Measurements from ENCODE around the gene MEIS1.

The MEIS1 gene

DNA sequence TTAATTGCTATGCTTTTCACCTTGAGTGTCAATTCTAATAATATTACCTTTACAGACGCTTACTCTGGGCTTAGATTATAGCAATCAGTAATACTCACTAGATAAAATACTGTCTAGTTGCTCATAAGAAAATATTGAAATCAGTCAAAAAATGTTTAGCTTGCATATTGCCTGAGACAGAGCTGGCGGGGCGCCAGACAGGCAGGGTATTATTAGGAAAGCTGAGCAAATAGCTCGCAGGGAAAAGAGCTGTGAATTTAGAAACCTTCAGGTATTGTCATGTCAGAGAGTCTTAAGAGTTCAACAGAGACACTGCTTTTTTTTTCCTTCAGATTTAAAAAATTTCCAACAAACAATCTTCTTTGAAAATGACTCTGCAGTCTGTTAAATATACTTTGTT, 118.4 kb downstream of the MEIS1 start:
- H3K4me1 ChIP-seq (ENCODE audit: control insufficient read depth, insufficient read depth, low read length): no peaks in the 10 kb centered on the region
- no CpG with 5 or more reads among the region's 4 CpGs for WGBS (ENCODE audit: insufficient coverage, insufficient read length)
- no peak overlapping the region for H3K4me3 ChIP-seq (ENCODE audit: low read length)
- no peaks in the 10 kb centered on the region for H3K9me3 ChIP-seq (ENCODE audit: control insufficient read depth, insufficient read depth, low read length)
- DNase-seq (ENCODE audit: low read depth, low spot score): no peak
- H3K36me3 ChIP-seq (ENCODE audit: control insufficient read depth, insufficient read depth, low read length): no peaks in the 10 kb centered on the region
- H3K27me3 ChIP-seq (ENCODE audit: control insufficient read depth, insufficient read depth, low read length): no peaks in the 10 kb centered on the region
- no peak overlapping the region for H3K27ac ChIP-seq (ENCODE audit: low read length)

DNA sequence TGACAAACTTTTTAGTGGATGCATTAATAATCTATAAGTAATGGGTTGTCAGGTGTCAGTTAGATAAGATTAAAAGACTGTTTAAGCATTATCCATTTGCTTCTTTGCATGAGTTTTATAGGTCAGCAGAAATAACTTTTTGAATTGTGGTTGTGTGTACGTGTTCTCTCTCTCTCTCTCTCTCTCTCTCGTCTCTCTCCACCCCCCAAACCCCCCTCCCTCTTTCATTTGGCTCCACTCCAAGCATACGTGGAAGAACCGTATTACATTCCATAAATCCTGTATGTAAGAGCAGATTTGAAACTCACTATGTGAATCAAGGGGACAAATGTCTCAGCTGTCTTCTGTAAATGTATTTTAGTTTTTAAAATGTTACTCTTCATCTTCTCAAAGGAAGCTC, 120.2 kb downstream of the MEIS1 start:
- Histone ChIP-seq H3K4me3 (ENCODE audit: low read length) (no peak overlapping the region), H3K27ac (ENCODE audit: low read length) (no peak overlapping the region), H3K27me3 (ENCODE audit: control insufficient read depth, insufficient read depth, low read length) (no peaks in the 10 kb centered on the region), H3K4me1 (ENCODE audit: control insufficient read depth, insufficient read depth, low read length) (no peaks in the 10 kb centered on the region), H3K9me3 (ENCODE audit: control insufficient read depth, insufficient read depth, low read length) (no peaks in the 10 kb centered on the region), H3K36me3 (ENCODE audit: control insufficient read depth, insufficient read depth, low read length) (no peaks in the 10 kb centered on the region)
- WGBS (ENCODE audit: insufficient coverage, insufficient read length): no CpG with 5 or more reads among the region's 4 CpGs
- DNase-seq (ENCODE audit: low read depth, low spot score): no peak

DNA sequence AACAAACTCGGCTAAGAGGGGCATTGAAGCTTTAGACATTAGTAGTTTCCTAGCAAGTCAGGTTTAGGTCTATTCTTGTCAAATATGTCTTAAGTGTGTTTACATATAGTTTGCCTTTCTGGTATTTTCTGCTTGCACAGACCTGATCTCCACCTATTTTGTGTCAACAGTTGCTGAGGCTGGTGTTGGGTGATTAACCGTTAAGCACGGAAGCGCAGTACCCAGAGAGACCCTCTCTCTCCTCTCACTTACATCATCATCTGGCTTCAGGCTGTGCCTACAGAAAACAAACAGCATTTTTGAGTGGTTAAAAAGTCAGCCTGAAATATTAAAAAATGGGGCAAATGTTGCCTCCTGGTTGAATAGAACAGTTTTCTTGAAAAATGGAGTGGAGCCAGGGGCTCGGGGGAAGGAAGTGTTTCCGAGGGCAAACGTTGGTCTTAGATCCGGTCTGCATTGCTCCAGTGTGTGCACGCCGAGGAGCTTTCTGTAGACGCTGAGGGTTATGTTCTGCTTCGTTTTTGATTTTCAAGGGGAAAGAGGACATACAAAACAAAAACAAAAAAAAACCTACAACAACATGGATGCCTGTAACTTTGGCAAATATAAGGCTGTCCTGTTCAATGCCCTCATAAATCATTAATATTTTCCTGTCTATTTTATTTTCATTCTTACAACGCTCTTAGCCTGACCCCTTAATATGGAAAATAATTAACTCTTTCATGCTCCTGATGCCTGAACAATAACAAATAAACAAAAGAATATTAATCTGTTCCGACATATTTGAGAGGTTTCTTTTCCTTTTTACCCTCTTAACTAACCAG, 120.8 kb downstream of the MEIS1 start:
- no peaks in the 10 kb centered on the region for H3K27me3 ChIP-seq (ENCODE audit: control insufficient read depth, insufficient read depth, low read length)
- H3K9me3 ChIP-seq (ENCODE audit: control insufficient read depth, insufficient read depth, low read length): no peaks in the 10 kb centered on the region
- H3K27ac ChIP-seq (ENCODE audit: low read length): no peak overlapping the region
- H3K4me3 ChIP-seq (ENCODE audit: low read length): no peak overlapping the region
- H3K36me3 ChIP-seq (ENCODE audit: control insufficient read depth, insufficient read depth, low read length): no peaks in the 10 kb centered on the region
- whole genome bisulfite sequencing (ENCODE audit: insufficient coverage, insufficient read length): no CpG with 5 or more reads among the region's 14 CpGs
- DNase-seq (ENCODE audit: low read depth, low spot score): no peak
- H3K4me1 ChIP-seq (ENCODE audit: control insufficient read depth, insufficient read depth, low read length): no peaks in the 10 kb centered on the region

DNA sequence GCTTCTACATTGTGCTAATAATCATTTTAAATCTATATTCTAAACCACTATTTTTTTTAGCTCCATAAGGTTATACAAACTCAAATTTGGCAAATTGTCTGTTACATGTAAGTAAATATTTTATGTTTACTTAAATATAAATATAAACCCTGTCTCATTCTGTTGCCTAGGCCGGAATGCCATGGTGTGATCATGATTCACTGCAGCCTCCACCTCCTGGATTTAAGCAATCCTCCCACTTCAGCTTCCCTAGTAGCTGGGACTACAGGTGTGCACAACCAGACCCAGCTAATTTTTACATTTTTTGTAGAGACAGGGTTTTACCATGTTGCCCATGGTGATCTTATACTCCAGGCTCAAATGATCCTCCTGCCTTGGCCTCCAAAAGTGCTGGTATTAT, 124.7 kb downstream of the MEIS1 start:
- no peaks in the 10 kb centered on the region for H3K27me3 ChIP-seq (ENCODE audit: control insufficient read depth, insufficient read depth, low read length)
- H3K36me3 ChIP-seq (ENCODE audit: control insufficient read depth, insufficient read depth, low read length): no peaks in the 10 kb centered on the region
- no peaks in the 10 kb centered on the region for H3K9me3 ChIP-seq (ENCODE audit: control insufficient read depth, insufficient read depth, low read length)
- no peak overlapping the region for H3K27ac ChIP-seq (ENCODE audit: low read length)
- no peaks in the 10 kb centered on the region for H3K4me1 ChIP-seq (ENCODE audit: control insufficient read depth, insufficient read depth, low read length)
- no peak overlapping the region for H3K4me3 ChIP-seq (ENCODE audit: low read length)
- DNase-seq (ENCODE audit: low read depth, low spot score): no peak
- WGBS (ENCODE audit: insufficient coverage, insufficient read length): no CpG with 5 or more reads among the region's 1 CpG

DNA sequence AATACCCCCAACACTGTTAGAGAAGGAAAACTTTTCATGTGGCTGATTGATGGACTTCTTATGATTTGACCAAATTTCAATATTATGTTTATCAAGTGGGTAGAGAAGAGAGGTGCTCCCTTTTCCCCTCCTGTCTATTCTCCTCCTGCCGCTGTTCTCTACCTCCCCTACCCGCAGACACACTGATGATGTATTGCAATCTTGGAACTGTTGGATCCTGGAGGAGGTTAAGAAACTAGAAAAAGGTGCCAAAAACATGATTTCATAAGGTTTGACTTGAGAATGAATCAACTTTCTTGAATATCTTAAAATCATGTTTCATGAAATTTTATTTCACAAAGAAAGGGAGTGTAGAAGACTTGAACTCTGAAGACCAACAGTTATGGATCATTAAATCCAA, 125.8 kb downstream of the MEIS1 start:
- Histone ChIP-seq H3K27me3 (ENCODE audit: control insufficient read depth, insufficient read depth, low read length) (no peaks in the 10 kb centered on the region), H3K27ac (ENCODE audit: low read length) (no peak overlapping the region), H3K4me3 (ENCODE audit: low read length) (no peak overlapping the region), H3K4me1 (ENCODE audit: control insufficient read depth, insufficient read depth, low read length) (no peaks in the 10 kb centered on the region), H3K9me3 (ENCODE audit: control insufficient read depth, insufficient read depth, low read length) (no peaks in the 10 kb centered on the region), H3K36me3 (ENCODE audit: control insufficient read depth, insufficient read depth, low read length) (no peaks in the 10 kb centered on the region)
- DNase-seq (ENCODE audit: low read depth, low spot score): no peak
- WGBS (ENCODE audit: insufficient coverage, insufficient read length): no CpG with 5 or more reads among the region's 2 CpGs

DNA sequence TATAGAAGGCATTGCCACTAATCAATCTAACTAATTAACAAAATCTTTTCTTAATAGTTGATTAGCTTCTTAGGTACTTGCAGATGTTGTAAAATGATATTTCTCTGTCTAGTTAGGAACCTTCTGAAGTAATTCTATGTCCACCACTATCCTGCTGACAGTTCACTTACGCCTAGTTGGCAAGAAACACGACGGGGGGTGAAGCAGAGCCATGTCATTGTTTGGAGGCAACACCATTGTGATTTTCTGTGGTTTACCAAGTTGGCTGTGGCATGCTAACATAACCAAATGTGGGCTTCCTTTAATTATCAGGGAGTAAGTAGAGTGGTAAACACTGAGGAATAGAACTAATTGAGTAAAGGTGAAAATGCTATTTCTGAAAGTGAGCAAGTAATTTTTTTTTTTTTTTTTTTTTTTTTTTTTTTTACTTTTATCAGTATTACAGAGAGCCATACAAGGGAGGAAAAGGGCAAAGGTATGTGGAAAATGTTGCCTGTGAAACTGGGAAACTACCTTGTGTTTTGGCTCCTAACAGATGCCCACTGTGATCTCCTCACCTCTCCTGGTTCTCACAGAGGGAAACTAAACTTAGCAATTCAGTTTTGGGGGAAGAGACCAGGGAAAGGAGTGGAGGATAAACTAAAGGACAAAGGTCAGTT, 126.8 kb downstream of the MEIS1 start:
- H3K27me3 ChIP-seq (ENCODE audit: control insufficient read depth, insufficient read depth, low read length): no peaks in the 10 kb centered on the region
- no peaks in the 10 kb centered on the region for H3K9me3 ChIP-seq (ENCODE audit: control insufficient read depth, insufficient read depth, low read length)
- H3K4me3 ChIP-seq (ENCODE audit: low read length): no peak overlapping the region
- no CpG with 5 or more reads among the region's 3 CpGs for WGBS (ENCODE audit: insufficient coverage, insufficient read length)
- no peaks in the 10 kb centered on the region for H3K4me1 ChIP-seq (ENCODE audit: control insufficient read depth, insufficient read depth, low read length)
- H3K27ac ChIP-seq (ENCODE audit: low read length): no peak overlapping the region
- H3K36me3 ChIP-seq (ENCODE audit: control insufficient read depth, insufficient read depth, low read length): no peaks in the 10 kb centered on the region
- DNase-seq (ENCODE audit: low read depth, low spot score): no peak

DNA sequence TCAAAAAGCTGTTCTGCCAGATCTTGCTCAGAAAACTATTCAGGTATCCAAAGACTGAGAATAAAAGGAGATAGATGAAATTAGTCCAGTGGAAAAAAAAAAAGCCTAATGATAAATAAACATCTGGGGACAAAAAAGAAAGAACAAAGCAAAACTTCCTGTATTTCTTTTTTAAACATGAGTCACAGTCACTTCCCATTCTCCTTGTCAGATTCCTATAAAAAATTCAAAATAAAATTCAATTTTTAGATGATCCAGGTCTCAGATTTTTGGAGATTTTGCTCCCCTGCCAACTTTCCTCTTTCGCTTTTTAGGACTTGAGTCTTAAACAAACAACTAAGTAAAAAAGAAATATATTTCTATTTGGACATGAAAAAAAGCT, 127.4 kb downstream of the MEIS1 start:
- no peak for DNase-seq (ENCODE audit: low read depth, low spot score)
- Histone ChIP-seq H3K36me3 (ENCODE audit: control insufficient read depth, insufficient read depth, low read length) (no peaks in the 10 kb centered on the region), H3K27ac (ENCODE audit: low read length) (no peak overlapping the region), H3K27me3 (ENCODE audit: control insufficient read depth, insufficient read depth, low read length) (no peaks in the 10 kb centered on the region), H3K4me1 (ENCODE audit: control insufficient read depth, insufficient read depth, low read length) (no peaks in the 10 kb centered on the region), H3K4me3 (ENCODE audit: low read length) (no peak overlapping the region), H3K9me3 (ENCODE audit: control insufficient read depth, insufficient read depth, low read length) (no peaks in the 10 kb centered on the region)
- WGBS (ENCODE audit: insufficient coverage, insufficient read length): no CpG with 5 or more reads among the region's 1 CpG

DNA sequence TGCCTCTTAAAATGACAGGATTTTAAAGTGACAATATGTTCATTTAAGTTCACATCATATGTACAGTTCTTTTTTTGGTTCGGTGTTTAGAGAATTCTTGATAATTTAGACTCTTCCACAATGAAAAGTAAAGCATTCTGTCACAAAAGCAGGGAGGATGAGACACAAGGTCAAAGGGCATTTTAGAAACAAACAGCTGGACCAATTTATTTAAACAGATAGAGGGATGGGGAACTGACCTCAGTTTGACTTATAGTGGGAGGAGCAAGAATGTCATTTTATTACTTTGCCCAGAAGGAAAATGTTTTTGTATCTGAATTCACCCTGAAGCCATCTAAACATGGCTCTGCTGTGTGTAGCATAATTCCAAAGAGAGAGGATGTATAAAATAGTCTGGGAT, 128.5 kb downstream of the MEIS1 start:
- Histone ChIP-seq H3K27me3 (ENCODE audit: control insufficient read depth, insufficient read depth, low read length) (no peaks in the 10 kb centered on the region), H3K4me3 (ENCODE audit: low read length) (no peak overlapping the region), H3K36me3 (ENCODE audit: control insufficient read depth, insufficient read depth, low read length) (no peaks in the 10 kb centered on the region), H3K27ac (ENCODE audit: low read length) (no peak overlapping the region), H3K4me1 (ENCODE audit: control insufficient read depth, insufficient read depth, low read length) (no peaks in the 10 kb centered on the region), H3K9me3 (ENCODE audit: control insufficient read depth, insufficient read depth, low read length) (no peaks in the 10 kb centered on the region)
- no peak for DNase-seq (ENCODE audit: low read depth, low spot score)
- WGBS (ENCODE audit: insufficient coverage, insufficient read length): no CpG with 5 or more reads among the region's 1 CpG

DNA sequence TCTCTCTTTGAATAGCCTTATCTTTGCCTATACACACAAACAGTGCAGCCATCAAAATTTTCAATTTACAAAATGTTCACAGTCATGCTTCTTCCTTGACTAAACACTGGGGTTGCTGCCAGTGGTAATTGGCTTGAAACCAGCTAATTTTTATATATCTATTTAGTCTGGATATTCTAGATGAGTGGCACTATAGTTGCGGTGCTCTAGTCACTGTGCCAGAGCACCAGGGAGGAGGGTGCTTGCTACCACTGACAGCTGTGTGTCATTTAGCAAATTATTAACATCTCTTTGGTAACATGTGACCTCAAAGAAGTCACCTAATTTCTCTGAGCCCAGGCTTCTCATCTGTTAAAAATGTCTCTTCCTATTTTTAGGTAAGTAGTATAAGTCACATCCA, 130.4 kb downstream of the MEIS1 start:
- Histone ChIP-seq H3K9me3 (ENCODE audit: control insufficient read depth, insufficient read depth, low read length) (no peaks in the 10 kb centered on the region), H3K27ac (ENCODE audit: low read length) (no peak overlapping the region), H3K27me3 (ENCODE audit: control insufficient read depth, insufficient read depth, low read length) (no peaks in the 10 kb centered on the region), H3K4me3 (ENCODE audit: low read length) (no peak overlapping the region), H3K4me1 (ENCODE audit: control insufficient read depth, insufficient read depth, low read length) (no peaks in the 10 kb centered on the region), H3K36me3 (ENCODE audit: control insufficient read depth, insufficient read depth, low read length) (no peaks in the 10 kb centered on the region)
- no CpG with 5 or more reads among the region's 1 CpG for WGBS (ENCODE audit: insufficient coverage, insufficient read length)
- DNase-seq (ENCODE audit: low read depth, low spot score): no peak

DNA sequence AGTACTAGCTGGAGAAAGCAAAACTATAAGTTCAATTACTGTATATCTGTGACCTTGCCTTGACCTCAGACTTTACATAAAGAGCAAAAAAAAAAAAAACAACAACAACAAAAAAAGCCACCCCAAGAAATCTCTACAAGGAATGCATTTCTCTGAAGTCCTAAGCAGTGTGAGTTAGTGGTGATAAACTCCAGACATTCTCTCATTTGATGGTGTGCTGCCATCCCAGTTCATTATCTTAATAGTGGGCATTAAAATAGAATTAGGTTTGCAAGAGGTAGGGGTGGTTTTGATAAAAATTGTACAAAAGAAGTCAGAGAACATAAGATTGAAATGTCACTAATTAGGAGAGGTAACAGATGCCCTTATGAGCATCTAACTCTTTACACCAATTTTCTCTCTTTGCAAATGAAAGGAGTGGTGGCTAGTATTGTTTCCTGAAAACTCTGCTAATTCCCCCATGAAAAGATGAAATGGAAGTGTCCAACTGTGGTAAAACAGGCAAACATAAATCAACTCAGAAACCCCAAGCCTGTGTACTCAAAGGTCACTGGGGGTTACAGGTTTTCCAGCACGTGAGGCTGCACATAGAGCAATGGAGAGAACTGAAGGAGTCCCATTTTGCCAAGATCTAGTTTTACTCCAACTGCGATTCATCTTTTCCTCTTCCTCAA, 131.9 kb downstream of the MEIS1 start:
- no peak overlapping the region for H3K27ac ChIP-seq (ENCODE audit: low read length)
- H3K4me3 ChIP-seq (ENCODE audit: low read length): no peak overlapping the region
- WGBS (ENCODE audit: insufficient coverage, insufficient read length): no CpG with 5 or more reads among the region's 2 CpGs
- no peaks in the 10 kb centered on the region for H3K9me3 ChIP-seq (ENCODE audit: control insufficient read depth, insufficient read depth, low read length)
- DNase-seq (ENCODE audit: low read depth, low spot score): no peak
- no peaks in the 10 kb centered on the region for H3K4me1 ChIP-seq (ENCODE audit: control insufficient read depth, insufficient read depth, low read length)
- no peaks in the 10 kb centered on the region for H3K27me3 ChIP-seq (ENCODE audit: control insufficient read depth, insufficient read depth, low read length)
- no peaks in the 10 kb centered on the region for H3K36me3 ChIP-seq (ENCODE audit: control insufficient read depth, insufficient read depth, low read length)

Data from iPS DF 6.9 (cell line).